GM23338 (cell line): ENCODE measurements around the gene TRAPPC10. TPM values are rescaled to one million over a fixed set of nuclear protein-coding genes. Genes with fewer than 3 reads are reported as not detected.

Source experiments
- ATAC-seq: fragments of 200-7000 bp; cut with Tn5 transposase; 3 replicates; pipeline ENCODE4 v1.9.1; 2020
- DNase-seq: peaks from one replicate; pipeline ENCODE4 v3.0.0-alpha.2; 2015; ENCODE audit warnings: low spot score
- H2AFZ ChIP-seq: fragments of 200-600 bp; sonication (generic); 2 replicates; pipeline ENCODE4 v1.8.0; 2016; ENCODE audit warnings: antibody characterized with exemption, mild to moderate bottlenecking, moderate library complexity
- H3F3A ChIP-seq: fragments of 200-600 bp; sonication (generic); replicated peaks from 2 replicates; pipeline ENCODE4 v1.8.0; 2017; ENCODE audit warnings: antibody characterized with exemption, mixed run types, low read depth
- H3K27ac ChIP-seq: fragments of 200-600 bp; sonication (generic); 2 replicates; pipeline ENCODE4 v1.6.1; 2016; ENCODE audit warnings: low read depth
- H3K27me3 ChIP-seq: fragments of 200-600 bp; sonication (generic); 2 replicates; pipeline ENCODE4 v1.8.0; 2016; ENCODE audit warnings: mild to moderate bottlenecking, mixed run types, moderate library complexity; ENCODE audit not compliant: insufficient read depth
- H3K36me3 ChIP-seq: fragments of 200-600 bp; sonication (generic); 2 replicates; pipeline ENCODE4 v1.8.0; 2016; ENCODE audit warnings: mild to moderate bottlenecking; ENCODE audit not compliant: insufficient read depth
- H3K4me1 ChIP-seq: fragments of 200-600 bp; sonication (generic); 2 replicates; pipeline ENCODE4 v1.8.0; 2016; ENCODE audit warnings: mild to moderate bottlenecking, moderate library complexity; ENCODE audit not compliant: insufficient read depth
- H3K4me2 ChIP-seq: fragments of 200-600 bp; sonication (generic); 2 replicates; pipeline ENCODE4 v1.7.1; 2017; ENCODE audit warnings: mixed run types
- H3K4me3 ChIP-seq: fragments of 200-600 bp; sonication (generic); 2 replicates; pipeline ENCODE4 v1.6.1; 2016; ENCODE audit warnings: mixed run types
- H3K79me2 ChIP-seq: fragments of 200-600 bp; sonication (generic); replicated peaks from 2 replicates; pipeline ENCODE4 v1.8.0; 2017; ENCODE audit warnings: mild to moderate bottlenecking; ENCODE audit not compliant: insufficient read depth
- H3K9me2 ChIP-seq: fragments of 200-600 bp; sonication (generic); 2 replicates; pipeline ENCODE4 v1.8.0; 2017; ENCODE audit not compliant: insufficient read depth
- H4K20me1 ChIP-seq: fragments of 200-600 bp; sonication (generic); replicated peaks from 2 replicates; pipeline ENCODE4 v1.8.0; 2017; ENCODE audit warnings: mild to moderate bottlenecking; ENCODE audit not compliant: insufficient read depth
- H3K27ac Mint-ChIP-seq: 2 replicates; pipeline ENCODE4 v1.8.0; 2020; ENCODE audit warnings: inconsistent platforms, mild to moderate bottlenecking, moderate library complexity, mixed read lengths
- H3K27me3 Mint-ChIP-seq: 3 replicates; pipeline ENCODE4 v1.8.0; 2022; ENCODE audit warnings: low read depth, mild to moderate bottlenecking, moderate library complexity, mixed read lengths, inconsistent platforms; ENCODE audit not compliant: insufficient read depth, poor library complexity
- H3K36me3 Mint-ChIP-seq: 3 replicates; pipeline ENCODE4 v1.8.0; 2021; ENCODE audit warnings: low read depth, mild to moderate bottlenecking, inconsistent platforms, moderate library complexity, mixed read lengths
- H3K4me1 Mint-ChIP-seq: 3 replicates; pipeline ENCODE4 v1.8.0; 2020; ENCODE audit warnings: mild to moderate bottlenecking, inconsistent platforms, mixed read lengths
- H3K4me3 Mint-ChIP-seq: 3 replicates; pipeline ENCODE4 v1.8.0; 2021; ENCODE audit warnings: moderate library complexity, mild to moderate bottlenecking, inconsistent platforms, mixed read lengths
- H3K9me3 Mint-ChIP-seq: 3 replicates; pipeline ENCODE4 v1.8.0; 2020; ENCODE audit warnings: moderate library complexity, mild to moderate bottlenecking, inconsistent platforms, mixed read lengths
- CREB1 ChIP-seq: fragments of 250-450 bp; sonication (Bioruptor Pico); IDR thresholded peaks from 2 replicates; pipeline ENCODE4 v1.5.0; 2020; ENCODE audit warnings: low read depth, mild to moderate bottlenecking, moderate library complexity
- CTCF ChIP-seq, 2 experiments: fragments of 200-600 bp in 1 of 2; sonication (generic) in 1 of 2; conservative IDR thresholded peaks; 2 replicates each; pipeline versions ENCODE4 v1.5.1 to v1.6.1; 2016 to 2017; ENCODE audit warnings: antibody characterized with exemption in 2 of 2, low read depth in 2 of 2, mild to moderate bottlenecking in 2 of 2, moderate library complexity in 1 of 2
- EZH2 ChIP-seq: fragments of 200-600 bp; sonication (generic); IDR thresholded peaks from one replicate; pipeline ENCODE4 v1.8.0; 2017; ENCODE audit warnings: antibody characterized with exemption, mild to moderate bottlenecking, low read depth; ENCODE audit not compliant: unreplicated experiment
- NANOG ChIP-seq: IDR thresholded peaks from 2 replicates; pipeline ENCODE4 v1.6.1; 2016; ENCODE audit warnings: antibody characterized with exemption, borderline replicate concordance
- POLR2AphosphoS5 ChIP-seq: IDR thresholded peaks from 2 replicates; pipeline ENCODE4 v1.6.1; 2016; ENCODE audit warnings: antibody characterized with exemption, low read depth
- REST ChIP-seq: IDR thresholded peaks from one replicate; pipeline ENCODE4 v1.6.1; 2018; ENCODE audit warnings: antibody characterized with exemption; ENCODE audit not compliant: unreplicated experiment
- ZNF331 ChIP-seq: fragments of 250-450 bp; sonication (Bioruptor Pico); IDR thresholded peaks from 2 replicates; pipeline ENCODE4 v1.5.0; 2020; ENCODE audit warnings: low read depth, mild to moderate bottlenecking, moderate library complexity
- polyA plus RNA-seq: library from polyadenylated mRNA; unstranded; fragments of >200 nt; fragmentation: Nextera tagmentation; extraction: Ambion mirVana; gene quantifications from 2 replicates; pipeline ENCODE4 v1.2.1, GENCODE V29; 2016
- total RNA-seq: library from RNA; depleted of rRNA; stranded (reverse); fragments of >200 nt; shearing (Covaris generic); gene quantifications from 2 replicates; pipeline ENCODE4 v1.2.3, GENCODE V29; 2014
- TF ChIP-seq, protein P1 (sequence below): fragments of 250-450 bp; sonication (Bioruptor Pico); IDR thresholded peaks from 2 replicates; pipeline ENCODE4 v1.5.0; 2020; ENCODE audit warnings: mild to moderate bottlenecking, moderate library complexity
- TF ChIP-seq, protein P2 (sequence below): IDR thresholded peaks from 2 replicates; pipeline ENCODE4 v1.6.1; 2016; ENCODE audit warnings: antibody characterized with exemption

Gene TRAPPC10
- total and polyA plus RNA-seq, 2 experiments from 2014 or later = 14.0 to 27.1 TPM

DNA sequence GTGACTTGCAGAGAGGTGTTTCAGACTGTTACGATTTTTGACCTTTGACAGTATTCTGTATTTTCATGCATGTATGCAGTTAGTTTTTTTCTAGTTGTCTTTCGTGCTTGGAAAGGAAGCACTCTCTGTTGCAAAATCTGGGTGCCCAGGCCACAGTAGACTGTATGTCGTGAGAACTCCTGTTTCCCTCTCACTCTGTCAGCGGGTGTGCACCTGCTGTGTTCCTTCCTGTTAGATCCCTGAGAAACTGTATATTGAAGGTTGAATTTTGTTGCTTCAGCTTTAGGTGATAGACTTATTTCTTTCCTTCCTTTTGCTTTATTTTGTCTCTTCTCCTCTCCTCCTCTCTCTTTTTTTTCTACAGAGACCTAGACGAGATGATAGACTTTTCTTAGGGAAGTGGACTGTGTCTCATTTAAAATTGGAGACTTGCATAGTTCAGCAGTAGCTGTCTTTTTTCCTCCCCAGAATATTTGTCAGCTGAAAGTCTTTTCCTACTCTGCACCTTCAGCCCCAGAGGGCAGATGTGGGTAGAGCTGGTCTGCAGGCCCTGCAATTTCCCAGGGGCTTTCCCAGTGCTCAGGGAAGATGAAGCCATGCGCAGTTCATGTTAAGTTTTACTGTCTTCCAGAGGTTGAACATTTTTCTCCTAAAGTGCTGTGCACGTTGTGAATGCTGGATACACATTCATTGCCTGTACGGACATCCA, 1.4 kb downstream of the TRAPPC10 start:
- no peaks in the 10 kb centered on the region for H3K9me3 Mint-ChIP-seq
- H3K4me1 Mint-ChIP-seq = peaks cover 31% of the 10 kb centered on the region
- H3K4me3 ChIP-seq = peak overlapping the region; percentile 98
- peak overlapping the region; percentile 98 for H3K4me2 ChIP-seq
- peaks cover 44% of the 10 kb centered on the region for H4K20me1 ChIP-seq
- DNase-seq (peak; percentile 34), ATAC-seq (no peak)
- H3K36me3 ChIP-seq = no peaks in the 10 kb centered on the region
- TF ChIP-seq POLR2AphosphoS5 (no peak), REST (no peak), ZNF331 (CRISPR knock-in tag) (no peak), NANOG (no peak), EZH2 (no peak), CREB1 (CRISPR knock-in tag) (no peak), CTCF (conservative IDR thresholded peaks at IDR 0.05; ENCODE audit: low read depth in 2 of 2) (no peak)
- TF ChIP-seq, protein P1, sequence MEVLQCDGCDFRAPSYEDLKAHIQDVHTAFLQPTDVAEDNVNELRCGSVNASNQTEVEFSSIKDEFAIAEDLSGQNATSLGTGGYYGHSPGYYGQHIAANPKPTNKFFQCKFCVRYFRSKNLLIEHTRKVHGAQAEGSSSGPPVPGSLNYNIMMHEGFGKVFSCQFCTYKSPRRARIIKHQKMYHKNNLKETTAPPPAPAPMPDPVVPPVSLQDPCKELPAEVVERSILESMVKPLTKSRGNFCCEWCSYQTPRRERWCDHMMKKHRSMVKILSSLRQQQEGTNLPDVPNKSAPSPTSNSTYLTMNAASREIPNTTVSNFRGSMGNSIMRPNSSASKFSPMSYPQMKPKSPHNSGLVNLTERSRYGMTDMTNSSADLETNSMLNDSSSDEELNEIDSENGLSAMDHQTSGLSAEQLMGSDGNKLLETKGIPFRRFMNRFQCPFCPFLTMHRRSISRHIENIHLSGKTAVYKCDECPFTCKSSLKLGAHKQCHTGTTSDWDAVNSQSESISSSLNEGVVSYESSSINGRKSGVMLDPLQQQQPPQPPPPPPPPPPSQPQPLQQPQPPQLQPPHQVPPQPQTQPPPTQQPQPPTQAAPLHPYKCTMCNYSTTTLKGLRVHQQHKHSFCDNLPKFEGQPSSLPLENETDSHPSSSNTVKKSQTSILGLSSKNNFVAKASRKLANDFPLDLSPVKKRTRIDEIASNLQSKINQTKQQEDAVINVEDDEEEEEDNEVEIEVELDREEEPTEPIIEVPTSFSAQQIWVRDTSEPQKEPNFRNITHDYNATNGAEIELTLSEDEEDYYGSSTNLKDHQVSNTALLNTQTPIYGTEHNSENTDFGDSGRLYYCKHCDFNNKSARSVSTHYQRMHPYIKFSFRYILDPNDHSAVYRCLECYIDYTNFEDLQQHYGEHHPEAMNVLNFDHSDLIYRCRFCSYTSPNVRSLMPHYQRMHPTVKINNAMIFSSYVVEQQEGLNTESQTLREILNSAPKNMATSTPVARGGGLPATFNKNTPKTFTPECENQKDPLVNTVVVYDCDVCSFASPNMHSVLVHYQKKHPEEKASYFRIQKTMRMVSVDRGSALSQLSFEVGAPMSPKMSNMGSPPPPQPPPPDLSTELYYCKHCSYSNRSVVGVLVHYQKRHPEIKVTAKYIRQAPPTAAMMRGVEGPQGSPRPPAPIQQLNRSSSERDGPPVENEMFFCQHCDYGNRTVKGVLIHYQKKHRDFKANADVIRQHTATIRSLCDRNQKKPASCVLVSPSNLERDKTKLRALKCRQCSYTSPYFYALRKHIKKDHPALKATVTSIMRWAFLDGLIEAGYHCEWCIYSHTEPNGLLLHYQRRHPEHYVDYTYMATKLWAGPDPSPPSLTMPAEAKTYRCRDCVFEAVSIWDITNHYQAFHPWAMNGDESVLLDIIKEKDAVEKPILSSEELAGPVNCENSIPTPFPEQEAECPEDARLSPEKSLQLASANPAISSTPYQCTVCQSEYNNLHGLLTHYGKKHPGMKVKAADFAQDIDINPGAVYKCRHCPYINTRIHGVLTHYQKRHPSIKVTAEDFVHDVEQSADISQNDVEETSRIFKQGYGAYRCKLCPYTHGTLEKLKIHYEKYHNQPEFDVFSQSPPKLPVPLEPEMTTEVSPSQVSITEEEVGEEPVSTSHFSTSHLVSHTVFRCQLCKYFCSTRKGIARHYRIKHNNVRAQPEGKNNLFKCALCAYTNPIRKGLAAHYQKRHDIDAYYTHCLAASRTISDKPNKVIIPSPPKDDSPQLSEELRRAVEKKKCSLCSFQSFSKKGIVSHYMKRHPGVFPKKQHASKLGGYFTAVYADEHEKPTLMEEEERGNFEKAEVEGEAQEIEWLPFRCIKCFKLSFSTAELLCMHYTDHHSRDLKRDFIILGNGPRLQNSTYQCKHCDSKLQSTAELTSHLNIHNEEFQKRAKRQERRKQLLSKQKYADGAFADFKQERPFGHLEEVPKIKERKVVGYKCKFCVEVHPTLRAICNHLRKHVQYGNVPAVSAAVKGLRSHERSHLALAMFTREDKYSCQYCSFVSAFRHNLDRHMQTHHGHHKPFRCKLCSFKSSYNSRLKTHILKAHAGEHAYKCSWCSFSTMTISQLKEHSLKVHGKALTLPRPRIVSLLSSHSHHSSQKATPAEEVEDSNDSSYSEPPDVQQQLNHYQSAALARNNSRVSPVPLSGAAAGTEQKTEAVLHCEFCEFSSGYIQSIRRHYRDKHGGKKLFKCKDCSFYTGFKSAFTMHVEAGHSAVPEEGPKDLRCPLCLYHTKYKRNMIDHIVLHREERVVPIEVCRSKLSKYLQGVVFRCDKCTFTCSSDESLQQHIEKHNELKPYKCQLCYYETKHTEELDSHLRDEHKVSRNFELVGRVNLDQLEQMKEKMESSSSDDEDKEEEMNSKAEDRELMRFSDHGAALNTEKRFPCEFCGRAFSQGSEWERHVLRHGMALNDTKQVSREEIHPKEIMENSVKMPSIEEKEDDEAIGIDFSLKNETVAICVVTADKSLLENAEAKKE (CRISPR knock-in tag) = no peak
- TF ChIP-seq, protein P2, sequence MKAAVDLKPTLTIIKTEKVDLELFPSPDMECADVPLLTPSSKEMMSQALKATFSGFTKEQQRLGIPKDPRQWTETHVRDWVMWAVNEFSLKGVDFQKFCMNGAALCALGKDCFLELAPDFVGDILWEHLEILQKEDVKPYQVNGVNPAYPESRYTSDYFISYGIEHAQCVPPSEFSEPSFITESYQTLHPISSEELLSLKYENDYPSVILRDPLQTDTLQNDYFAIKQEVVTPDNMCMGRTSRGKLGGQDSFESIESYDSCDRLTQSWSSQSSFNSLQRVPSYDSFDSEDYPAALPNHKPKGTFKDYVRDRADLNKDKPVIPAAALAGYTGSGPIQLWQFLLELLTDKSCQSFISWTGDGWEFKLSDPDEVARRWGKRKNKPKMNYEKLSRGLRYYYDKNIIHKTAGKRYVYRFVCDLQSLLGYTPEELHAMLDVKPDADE = no peak
- H3K36me3 Mint-ChIP-seq = no peaks in the 10 kb centered on the region; the same call in 2 of the 3 replicates
- H3K27me3 Mint-ChIP-seq = peaks cover 7% of the 10 kb centered on the region
- no peaks in the 10 kb centered on the region for H3K9me2 ChIP-seq
- H3K4me3 Mint-ChIP-seq = peak overlapping the region; percentile 87
- peaks cover 14% of the 10 kb centered on the region for H3F3A ChIP-seq
- H3K27ac Mint-ChIP-seq = peak overlapping the region; percentile 90
- H3K27me3 ChIP-seq = no peaks in the 10 kb centered on the region
- H3K27ac ChIP-seq = peak overlapping the region; percentile 86; the same call in 1 of the 2 replicates
- H3K4me1 ChIP-seq = peaks cover 18% of the 10 kb centered on the region
- peak overlapping the region; percentile 47; the same call in 1 of the 2 replicates for H2AFZ ChIP-seq
- H3K79me2 ChIP-seq = peaks cover 59% of the 10 kb centered on the region
